Epithelial cell of esophagus (primary cell): ENCODE data around the gene PTPRM.

ENCODE experiments used
- DNase-seq: peaks from one replicate; pipeline ENCODE4 v3.0.0; 2010; ENCODE audit warnings: low read depth
- H3K4me3 ChIP-seq: 2 replicates; pipeline ENCODE4 v1.5.1; 2011; ENCODE audit warnings: mild to moderate bottlenecking, low read length, control low read depth
- TF ChIP-seq, protein P1 (sequence below): IDR thresholded peaks from 2 replicates; pipeline ENCODE4 v1.5.1; 2011; ENCODE audit warnings: low read depth, mild to moderate bottlenecking, low read length, control low read depth, inconsistent platforms; ENCODE audit not compliant: insufficient read depth; ENCODE audit errors: missing control alignments

PTPRM gene

DNA sequence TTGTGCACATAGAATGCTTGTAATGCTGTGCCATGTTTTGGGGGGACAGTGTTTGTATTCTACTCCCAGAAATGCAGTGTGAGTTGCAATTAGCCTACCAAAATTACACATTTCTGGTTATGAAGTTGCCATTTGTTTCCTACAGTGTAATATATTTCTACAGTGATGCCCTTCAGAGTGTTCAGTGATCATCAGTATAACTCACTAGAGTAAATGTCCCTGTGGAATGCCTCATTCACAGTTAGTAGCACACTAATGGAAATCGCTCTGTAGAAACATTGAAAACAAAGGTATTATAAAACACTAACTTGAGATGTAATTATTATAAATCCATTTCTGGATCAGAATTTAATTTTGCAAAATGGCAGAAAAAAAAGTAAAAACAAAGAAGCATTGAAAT lies 498.7 kb downstream of the PTPRM start:
- H3K4me3 ChIP-seq = no peak overlapping the region
- TF ChIP-seq, protein P1, sequence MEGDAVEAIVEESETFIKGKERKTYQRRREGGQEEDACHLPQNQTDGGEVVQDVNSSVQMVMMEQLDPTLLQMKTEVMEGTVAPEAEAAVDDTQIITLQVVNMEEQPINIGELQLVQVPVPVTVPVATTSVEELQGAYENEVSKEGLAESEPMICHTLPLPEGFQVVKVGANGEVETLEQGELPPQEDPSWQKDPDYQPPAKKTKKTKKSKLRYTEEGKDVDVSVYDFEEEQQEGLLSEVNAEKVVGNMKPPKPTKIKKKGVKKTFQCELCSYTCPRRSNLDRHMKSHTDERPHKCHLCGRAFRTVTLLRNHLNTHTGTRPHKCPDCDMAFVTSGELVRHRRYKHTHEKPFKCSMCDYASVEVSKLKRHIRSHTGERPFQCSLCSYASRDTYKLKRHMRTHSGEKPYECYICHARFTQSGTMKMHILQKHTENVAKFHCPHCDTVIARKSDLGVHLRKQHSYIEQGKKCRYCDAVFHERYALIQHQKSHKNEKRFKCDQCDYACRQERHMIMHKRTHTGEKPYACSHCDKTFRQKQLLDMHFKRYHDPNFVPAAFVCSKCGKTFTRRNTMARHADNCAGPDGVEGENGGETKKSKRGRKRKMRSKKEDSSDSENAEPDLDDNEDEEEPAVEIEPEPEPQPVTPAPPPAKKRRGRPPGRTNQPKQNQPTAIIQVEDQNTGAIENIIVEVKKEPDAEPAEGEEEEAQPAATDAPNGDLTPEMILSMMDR = no peak
- no peak for DNase-seq

DNA sequence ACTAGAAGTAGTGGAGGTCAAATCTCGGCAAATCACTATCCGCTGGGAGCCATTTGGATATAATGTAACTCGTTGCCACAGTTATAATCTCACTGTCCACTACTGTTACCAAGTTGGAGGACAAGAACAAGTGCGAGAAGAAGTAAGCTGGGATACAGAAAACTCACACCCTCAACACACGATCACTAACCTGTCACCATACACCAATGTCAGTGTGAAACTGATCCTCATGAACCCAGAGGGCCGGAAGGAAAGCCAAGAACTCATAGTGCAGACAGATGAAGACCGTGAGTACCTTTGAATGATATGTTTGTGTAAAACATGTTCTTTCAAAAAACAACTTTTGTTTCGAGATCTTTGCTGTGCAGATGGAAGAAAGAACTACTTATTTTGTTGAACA lies 502.6 kb downstream of the PTPRM start:
- no peak overlapping the region for H3K4me3 ChIP-seq
- TF ChIP-seq, protein P1 = no peak
- DNase-seq = no peak

GRCh38 chr18:8073167-8073566 lies 506.1 kb downstream of the PTPRM start:
- H3K4me3 ChIP-seq = no peak overlapping the region
- TF ChIP-seq, protein P1 = no peak
- DNase-seq = no peak

DNA sequence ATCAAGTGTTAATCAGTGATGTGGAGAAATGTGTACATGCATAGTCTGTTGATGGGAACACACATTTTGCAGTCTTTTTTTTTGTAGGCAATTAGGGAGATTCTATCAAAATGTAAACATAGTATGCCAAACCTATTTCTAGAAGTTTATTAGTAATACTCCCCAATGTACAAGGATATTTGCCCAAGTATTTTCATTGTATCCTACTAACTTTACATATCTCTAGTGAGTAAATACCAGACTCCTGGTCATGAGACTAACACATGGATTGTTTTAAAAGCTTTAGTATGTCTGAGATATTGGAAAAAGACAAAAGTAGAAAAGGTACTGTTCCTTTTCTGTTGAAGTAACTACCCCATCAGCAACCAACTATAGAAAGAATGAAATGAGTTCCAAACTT lies 513.0 kb downstream of the PTPRM start:
- no peak overlapping the region for H3K4me3 ChIP-seq
- TF ChIP-seq, protein P1 = no peak
- DNase-seq = no peak

GRCh38 chr18:8081267-8081666 lies 514.2 kb downstream of the PTPRM start:
- H3K4me3 ChIP-seq = no peak overlapping the region
- TF ChIP-seq, protein P1 = no peak
- no peak for DNase-seq

DNA sequence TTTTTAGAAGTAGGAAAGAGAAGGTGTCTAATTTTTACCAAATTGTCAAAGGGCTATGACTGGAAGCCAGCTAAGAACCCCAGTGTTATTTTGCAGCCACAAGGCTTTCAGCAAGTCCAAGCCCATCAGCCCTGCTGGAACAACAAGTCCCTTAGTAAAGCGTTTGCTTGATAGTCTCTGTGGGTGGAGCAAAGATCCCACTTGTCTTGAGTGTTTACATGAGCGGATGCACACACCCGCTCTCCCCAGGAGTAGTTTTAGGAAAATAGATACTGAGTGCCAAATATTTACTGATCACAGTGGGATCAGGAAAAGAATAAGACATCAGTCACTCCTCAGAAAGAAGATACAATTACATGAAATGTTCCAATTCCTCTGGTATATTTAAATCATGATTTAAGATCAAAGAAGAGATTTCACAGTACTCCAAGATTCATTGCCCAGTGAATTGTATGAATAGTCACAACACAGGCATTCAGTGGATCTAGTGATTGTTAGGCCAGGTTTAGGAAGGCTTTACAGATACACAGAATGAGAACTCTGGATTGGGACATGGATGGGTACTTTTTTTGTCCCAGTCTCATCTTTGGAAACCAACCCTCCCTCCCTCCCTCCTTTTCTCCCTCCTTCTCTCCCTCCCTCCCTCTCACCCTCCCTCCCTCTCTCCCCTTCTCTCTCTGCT lies 514.9 kb downstream of the PTPRM start:
- H3K4me3 ChIP-seq = no peak overlapping the region
- TF ChIP-seq, protein P1 = no peak
- no peak for DNase-seq

- DNase-seq = peak; percentile 66
- no peak overlapping the region for H3K4me3 ChIP-seq
- TF ChIP-seq, protein P1 = peak; percentile 54
Observed at GRCh38 chr18:8084160-8084559, 517.0 kb downstream of the PTPRM start.
